SK-N-SH (cell line): ENCODE measurements around the gene CCNT1.

Source experiments
- CTCF ChIP-seq: fragments of 200-600 bp; sonication (generic); IDR thresholded peaks from 2 replicates; pipeline ENCODE4 v1.6.1; 2017; ENCODE audit warnings: antibody characterized with exemption, mild to moderate bottlenecking, moderate library complexity
- EP300 ChIP-seq, 2 experiments: IDR thresholded peaks; 2 replicates each; pipeline versions ENCODE4 v1.4.0 to v1.6.1; 2012; ENCODE audit warnings: borderline replicate concordance in 1 of 2, low read depth in 1 of 2, low read length in 1 of 2
- EZH2phosphoT487 ChIP-seq: fragments of 200-600 bp; sonication (generic); IDR thresholded peaks from 2 replicates; pipeline ENCODE4 v1.6.1; 2017; ENCODE audit warnings: low read depth, mixed run types, mild to moderate bottlenecking, antibody characterized with exemption, moderate library complexity, borderline replicate concordance
- JUND ChIP-seq: IDR thresholded peaks from 2 replicates; pipeline ENCODE4 v1.4.0; 2012
- MEF2A ChIP-seq: IDR thresholded peaks from 2 replicates; pipeline ENCODE4 v1.4.0; 2012; ENCODE audit warnings: low read depth, borderline replicate concordance

- TF ChIP-seq EP300 (IDR thresholded peaks at IDR 0.05; ENCODE audit: borderline replicate concordance in 1 of 2, low read depth in 1 of 2, low read length in 1 of 2): no peak
- no peak for TF ChIP-seq CTCF
- TF ChIP-seq JUND: no peak
- TF ChIP-seq MEF2A: no peak
- no peak for TF ChIP-seq EZH2phosphoT487
These were observed 23.2 kb upstream of the CCNT1 start for GRCh38 chr12:48739618-48740269.
